GM18498 (cell line): ENCODE data around the gene DROSHA.

Experiments
- ATAC-seq: cut with Tn5 transposase; IDR thresholded peaks from one replicate; pipeline ENCODE4 v1.9.1; 2021; ENCODE audit warnings: mild to moderate bottlenecking, moderate library complexity; ENCODE audit not compliant: unreplicated experiment

Gene DROSHA

GRCh38 chr5:31470608-31471007 lies 61.3 kb downstream of the DROSHA start:
- ATAC-seq: no peak

- ATAC-seq: no peak
Observed at GRCh38 chr5:31469886-31470285, 62.0 kb downstream of the DROSHA start.

- no peak for ATAC-seq
Observed at GRCh38 chr5:31469466-31469865, 62.4 kb downstream of the DROSHA start.

GRCh38 chr5:31465291-31465690 lies 66.6 kb downstream of the DROSHA start:
- no peak for ATAC-seq

GRCh38 chr5:31464081-31464480 lies 67.8 kb downstream of the DROSHA start:
- no peak for ATAC-seq

- no peak for ATAC-seq
Observed at GRCh38 chr5:31463351-31463750, 68.5 kb downstream of the DROSHA start.

- no peak for ATAC-seq
Observed at GRCh38 chr5:31459594-31459993, 72.3 kb downstream of the DROSHA start.

- ATAC-seq: no peak
Observed at GRCh38 chr5:31455172-31455571, 76.7 kb downstream of the DROSHA start.

- ATAC-seq: no peak
Observed at GRCh38 chr5:31453522-31453921, 78.4 kb downstream of the DROSHA start.

- ATAC-seq: no peak
Observed at GRCh38 chr5:31452314-31452713, 79.6 kb downstream of the DROSHA start.

GRCh38 chr5:31449962-31450361 lies 81.9 kb downstream of the DROSHA start:
- no peak for ATAC-seq

GRCh38 chr5:31449174-31449573 lies 82.7 kb downstream of the DROSHA start:
- ATAC-seq: no peak

- ATAC-seq: no peak
Observed at GRCh38 chr5:31445041-31445600, 86.8 kb downstream of the DROSHA start.

GRCh38 chr5:31443572-31443971 lies 88.3 kb downstream of the DROSHA start:
- ATAC-seq: no peak

- ATAC-seq: no peak
Observed at GRCh38 chr5:31442058-31442745, 89.7 kb downstream of the DROSHA start.

GRCh38 chr5:31436851-31437250 lies 95.0 kb downstream of the DROSHA start:
- no peak for ATAC-seq

GRCh38 chr5:31435730-31436129 lies 96.2 kb downstream of the DROSHA start:
- ATAC-seq: no peak

GRCh38 chr5:31434898-31435297 lies 97.0 kb downstream of the DROSHA start:
- ATAC-seq: no peak

GRCh38 chr5:31433229-31433628 lies 98.7 kb downstream of the DROSHA start:
- ATAC-seq: no peak

- no peak for ATAC-seq
Observed at GRCh38 chr5:31427724-31428309, 104.1 kb downstream of the DROSHA start.

- no peak for ATAC-seq
Observed at GRCh38 chr5:31427013-31427723, 104.7 kb downstream of the DROSHA start.
